ENCODE results near the gene GJC1. TPM values are rescaled to one million over a fixed set of nuclear protein-coding genes. Genes with fewer than 3 reads are reported as not detected.
"Not testable (repeated sequence)": the region's sequence is repeated elsewhere in the genome, so short reads cannot be mapped to it uniquely, and the experiment has no call there.

GJC1 gene
- total and polyA plus RNA-seq, 4 donors, result 3.9 to 44.3 (median 8.5) TPM

DNA sequence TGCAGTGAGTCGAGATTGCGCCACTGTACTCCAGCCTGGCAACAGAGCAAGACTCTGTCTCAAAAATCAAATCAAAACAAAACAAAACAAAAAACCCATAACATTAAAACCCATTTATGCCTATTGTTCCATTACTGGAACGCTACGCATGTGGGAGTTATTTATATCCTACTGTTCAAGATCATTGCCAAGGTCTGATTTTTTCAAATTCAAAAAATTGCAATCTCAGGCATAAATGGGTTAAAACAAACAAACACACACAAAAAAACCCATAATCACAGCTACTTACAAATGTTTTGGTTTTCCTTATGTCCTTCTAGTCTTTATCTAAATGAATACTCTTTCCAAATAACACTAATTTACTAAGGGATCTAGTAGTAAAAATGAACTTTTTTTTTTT, 17.8 kb downstream of the GJC1 start:
- H3K27me3 ChIP-seq (ENCODE audit: control insufficient read depth in 3 of 3, insufficient read depth in 3 of 3, low read length in 2 of 3), result no peaks in the 10 kb centered on the region
- no peaks in the 10 kb centered on the region for H3K36me3 ChIP-seq (ENCODE audit: control insufficient read depth in 4 of 4, insufficient read depth in 4 of 4, low read length in 4 of 4)
- ATAC-seq (ENCODE audit: insufficient read depth, low FRiP score) (no peak), DNase-seq (peak; percentile 25 to 77 (median 73))
- TF ChIP-seq CTCF (IDR thresholded peaks at IDR 0.05; ENCODE audit: control extremely low read depth, extremely low read depth), result no peak
- no peak overlapping the region for H3K27ac ChIP-seq (ENCODE audit: low read depth in 1 of 2, low read length in 1 of 2)
- H3K4me1 ChIP-seq (ENCODE audit: control insufficient read depth in 5 of 5, insufficient read depth in 5 of 5, low read length in 5 of 5), result peaks cover 0 to 9% (median 0%) of the 10 kb centered on the region in 5 donors
- 79 to 88% methylated on average over 4 of the region's 4 CpGs for WGBS, 2 donors
- no peak overlapping the region for H3K4me3 ChIP-seq
- peak overlapping the region in 1 of 2 donors; percentile 42 for H3K9ac ChIP-seq (ENCODE audit: insufficient read depth in 1 of 2, low read length in 2 of 2)
- H3K9me3 ChIP-seq (ENCODE audit: control insufficient read depth in 4 of 4, insufficient read depth in 3 of 4, low read length in 3 of 4), result no peaks in the 10 kb centered on the region

- DNase-seq; H3K27ac ChIP-seq (ENCODE audit: low read depth in 1 of 2, low read length in 1 of 2); H3K4me1 ChIP-seq (ENCODE audit: control insufficient read depth in 5 of 5, insufficient read depth in 5 of 5, low read length in 5 of 5); H3K27me3 ChIP-seq (ENCODE audit: control insufficient read depth in 3 of 3, insufficient read depth in 3 of 3, low read length in 2 of 3); H3K9ac ChIP-seq (ENCODE audit: insufficient read depth in 1 of 2, low read length in 2 of 2); H3K9me3 ChIP-seq (ENCODE audit: control insufficient read depth in 4 of 4, insufficient read depth in 3 of 4, low read length in 3 of 4); ATAC-seq (ENCODE audit: insufficient read depth, low FRiP score); H3K4me3 ChIP-seq: not testable (repeated sequence)
- WGBS, 2 donors, result 93 to 97% methylated on average over 9 of the region's 9 CpGs
- H3K36me3 ChIP-seq (ENCODE audit: control insufficient read depth in 4 of 4, insufficient read depth in 4 of 4, low read length in 4 of 4), result peaks cover 0 to 19% (median 8%) of the 10 kb centered on the region in 4 donors
Measured at GRCh38 chr17:44808656-44809388, 21.3 kb downstream of the GJC1 start.

DNA sequence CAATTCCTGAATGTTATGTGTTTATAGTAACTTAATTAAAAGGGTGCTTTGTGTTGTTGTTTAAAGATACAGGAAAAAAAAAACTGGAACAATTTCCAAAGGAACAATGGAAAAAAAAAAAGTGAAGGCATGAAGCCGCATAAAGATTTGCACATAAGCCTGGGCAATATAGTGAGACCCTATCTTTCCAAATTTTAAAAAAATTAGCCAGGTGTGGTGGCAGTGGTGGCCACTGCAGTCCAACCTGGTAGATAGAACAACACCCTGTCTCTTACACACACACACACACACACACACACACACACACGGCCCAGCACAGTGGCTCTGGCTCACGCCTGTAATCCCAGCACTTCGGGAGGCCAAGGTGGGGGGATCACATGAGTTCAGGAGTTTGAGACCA, 21.9 kb downstream of the GJC1 start:
- no peak overlapping the region for H3K27ac ChIP-seq (ENCODE audit: low read depth in 1 of 2, low read length in 1 of 2)
- no peaks in the 10 kb centered on the region for H3K9me3 ChIP-seq (ENCODE audit: control insufficient read depth in 4 of 4, insufficient read depth in 3 of 4, low read length in 3 of 4)
- H3K4me1 ChIP-seq (ENCODE audit: control insufficient read depth in 5 of 5, insufficient read depth in 5 of 5, low read length in 5 of 5), result peaks cover 0 to 8% (median 0%) of the 10 kb centered on the region in 5 donors
- DNase-seq (no peak), ATAC-seq (ENCODE audit: insufficient read depth, low FRiP score) (no peak)
- no peak overlapping the region for H3K4me3 ChIP-seq
- no peaks in the 10 kb centered on the region for H3K27me3 ChIP-seq (ENCODE audit: control insufficient read depth in 3 of 3, insufficient read depth in 3 of 3, low read length in 2 of 3)
- no peak for TF ChIP-seq CTCF (IDR thresholded peaks at IDR 0.05; ENCODE audit: control extremely low read depth, extremely low read depth)
- H3K9ac ChIP-seq (ENCODE audit: insufficient read depth in 1 of 2, low read length in 2 of 2), result no peak overlapping the region
- peaks cover 0 to 23% (median 11%) of the 10 kb centered on the region in 4 donors for H3K36me3 ChIP-seq (ENCODE audit: control insufficient read depth in 4 of 4, insufficient read depth in 4 of 4, low read length in 4 of 4)
- WGBS, 2 donors, result 86 to 89% methylated on average over 4 of the region's 4 CpGs

DNA sequence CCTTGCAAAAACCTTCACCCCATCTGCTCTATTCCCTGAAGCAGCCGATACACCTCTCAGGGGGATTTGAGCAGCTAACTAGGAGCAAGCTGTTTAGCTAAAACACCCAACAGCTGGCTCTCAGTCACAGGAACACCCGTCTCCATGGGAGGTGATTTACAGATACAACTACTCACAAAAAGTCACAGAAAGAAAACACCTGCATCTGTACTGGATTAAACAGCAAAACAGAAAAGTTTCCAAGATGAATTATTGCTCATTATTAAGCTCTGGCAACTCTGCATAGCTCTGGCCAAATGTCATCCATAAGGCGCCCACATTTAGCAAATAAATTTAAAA, 22.3 kb downstream of the GJC1 start:
- no peak overlapping the region for H3K4me3 ChIP-seq
- peaks cover 0 to 10% (median 0%) of the 10 kb centered on the region in 5 donors for H3K4me1 ChIP-seq (ENCODE audit: control insufficient read depth in 5 of 5, insufficient read depth in 5 of 5, low read length in 5 of 5)
- DNase-seq (no peak), ATAC-seq (ENCODE audit: insufficient read depth, low FRiP score) (no peak)
- 76 to 80% methylated on average over 3 of the region's 3 CpGs for WGBS, 2 donors
- H3K36me3 ChIP-seq (ENCODE audit: control insufficient read depth in 4 of 4, insufficient read depth in 4 of 4, low read length in 4 of 4), result peaks cover 0 to 23% (median 12%) of the 10 kb centered on the region in 4 donors
- H3K9ac ChIP-seq (ENCODE audit: insufficient read depth in 1 of 2, low read length in 2 of 2), result no peak overlapping the region
- H3K9me3 ChIP-seq (ENCODE audit: control insufficient read depth in 4 of 4, insufficient read depth in 3 of 4, low read length in 3 of 4), result no peaks in the 10 kb centered on the region
- TF ChIP-seq CTCF (IDR thresholded peaks at IDR 0.05; ENCODE audit: control extremely low read depth, extremely low read depth), result no peak
- no peaks in the 10 kb centered on the region for H3K27me3 ChIP-seq (ENCODE audit: control insufficient read depth in 3 of 3, insufficient read depth in 3 of 3, low read length in 2 of 3)
- no peak overlapping the region for H3K27ac ChIP-seq (ENCODE audit: low read depth in 1 of 2, low read length in 1 of 2)

Data from lung (tissue), 12 donors.